HepG2 (cell line): ENCODE results near the gene HOXD3. TPM values are rescaled to one million over a fixed set of nuclear protein-coding genes. Genes with fewer than 3 reads are reported as not detected.

Experiments used
- CBX2 ChIP-seq, 2 experiments: fragments of 200-600 bp in 1 of 2; sonication (generic); formaldehyde crosslinking in 1 of 2; IDR thresholded peaks; 2 replicates each; pipeline versions ENCODE4 v1.7.0 to v1.8.1; 2018 to 2022; ENCODE audit warnings: low read depth in 2 of 2, low read length in 1 of 2, mild to moderate bottlenecking in 1 of 2, missing genetic modification reagents in 1 of 2
- ETV6 ChIP-seq: sonication (generic); formaldehyde crosslinking; conservative IDR thresholded peaks from 2 replicates; pipeline ENCODE4 v1.4.0; 2020; ENCODE audit warnings: missing genetic modification reagents
- EZH2 ChIP-seq: conservative IDR thresholded peaks from 2 replicates; pipeline ENCODE4 v1.6.1; 2012; ENCODE audit warnings: mild to moderate bottlenecking, low read depth, low read length, moderate library complexity
- FIP1L1 ChIP-seq: fragments of 200-400 bp; formaldehyde crosslinking; IDR thresholded peaks from 2 replicates; pipeline ENCODE4 v1.6.1; 2018; ENCODE audit warnings: low read depth, mild to moderate bottlenecking, low read length, moderate library complexity, borderline replicate concordance; ENCODE audit not compliant: insufficient read depth
- MYC ChIP-seq: sonication (generic); formaldehyde crosslinking; IDR thresholded peaks from 2 replicates; pipeline ENCODE4 v1.9.0; 2021; ENCODE audit warnings: missing genetic modification reagents, borderline replicate concordance
- REXO4 ChIP-seq: sonication (generic); formaldehyde crosslinking; IDR thresholded peaks from 2 replicates; pipeline ENCODE4 v1.8.0; 2022; ENCODE audit warnings: missing genetic modification reagents, mild to moderate bottlenecking, borderline replicate concordance
- SOX5 ChIP-seq: IDR thresholded peaks from 2 replicates; pipeline ENCODE4 v1.6.1; 2016; ENCODE audit warnings: borderline replicate concordance
- SP2 ChIP-seq: sonication (generic); formaldehyde crosslinking; IDR thresholded peaks from 2 replicates; pipeline ENCODE4 v1.5.1; 2020; ENCODE audit warnings: mild to moderate bottlenecking, missing genetic modification reagents
- STAG1 ChIP-seq: sonication (generic); formaldehyde crosslinking; IDR thresholded peaks from 2 replicates; pipeline ENCODE4 v1.4.0; 2020; ENCODE audit warnings: missing genetic modification reagents
- ZNF274 ChIP-seq: sonication (generic); formaldehyde crosslinking; IDR thresholded peaks from 2 replicates; pipeline ENCODE4 v1.5.1; 2020; ENCODE audit warnings: mild to moderate bottlenecking, missing genetic modification reagents
- ZNF282 ChIP-seq: fragments of 450-650 bp; IDR thresholded peaks from 2 replicates; pipeline ENCODE4 v1.6.1; 2018; ENCODE audit not compliant: partially characterized antibody
- ZNF3 ChIP-seq: IDR thresholded peaks from 2 replicates; pipeline ENCODE4 v1.7.0; 2017; ENCODE audit warnings: inconsistent platforms
- ZNF607 ChIP-seq: sonication (generic); formaldehyde crosslinking; IDR thresholded peaks from 2 replicates; pipeline ENCODE4 v1.5.1; 2020; ENCODE audit warnings: missing genetic modification reagents, mild to moderate bottlenecking, borderline replicate concordance
- ZNF75D ChIP-seq: sonication (generic); formaldehyde crosslinking; IDR thresholded peaks from 2 replicates; pipeline ENCODE4 v1.8.1; 2023; ENCODE audit warnings: missing genetic modification reagents, mild to moderate bottlenecking, borderline replicate concordance
- ZSCAN9 ChIP-seq: IDR thresholded peaks from 2 replicates; pipeline ENCODE4 v1.6.1; 2016; ENCODE audit warnings: borderline replicate concordance
- polyA plus RNA-seq, 8 experiments: library from polyadenylated mRNA; depleted of rRNA in 3 of 8; stranded (reverse) in 7 of 8; unstranded in 1 of 8; fragments of >200 nt; fragmentation: Illumina TruSeq in 4 of 8; extraction: Trizol in 4 of 8; gene quantifications; 2 replicates each; pipeline versions ENCODE4 v1.2.1 to v1.2.3, GENCODE V29; 2011 to 2016; ENCODE audit warnings: low read depth in 4 of 8, missing spikeins in 1 of 8, mixed read lengths in 1 of 8; ENCODE audit not compliant: insufficient read depth in 1 of 8
- total RNA-seq, 5 experiments: library from RNA; depleted of rRNA; stranded (reverse); fragments of >200 nt; fragmentation: Illumina TruSeq; extraction: Trizol; gene quantifications; 2 replicates each; pipeline ENCODE4 v1.2.3, GENCODE V29; 2016; ENCODE audit warnings: low read depth in 1 of 5
- TF ChIP-seq, protein P1 (sequence below): sonication (generic); formaldehyde crosslinking; IDR thresholded peaks from 2 replicates; pipeline ENCODE4 v1.5.1; 2020; ENCODE audit warnings: mild to moderate bottlenecking, missing genetic modification reagents, moderate library complexity
- TF ChIP-seq, protein P2 (sequence below): sonication (generic); formaldehyde crosslinking; IDR thresholded peaks from 2 replicates; pipeline ENCODE4 v1.4.0; 2020; ENCODE audit warnings: missing genetic modification reagents
- TF ChIP-seq, protein P3 (sequence below): sonication (generic); formaldehyde crosslinking; IDR thresholded peaks from 2 replicates; pipeline ENCODE4 v1.4.0; 2020; ENCODE audit warnings: missing genetic modification reagents

The HOXD3 gene
- total and polyA plus RNA-seq, 2 of the 13 experiments (the other 11 are each of a cell fraction or from before 2014, with no cell fraction given): 0.05 to 0.09 TPM

DNA sequence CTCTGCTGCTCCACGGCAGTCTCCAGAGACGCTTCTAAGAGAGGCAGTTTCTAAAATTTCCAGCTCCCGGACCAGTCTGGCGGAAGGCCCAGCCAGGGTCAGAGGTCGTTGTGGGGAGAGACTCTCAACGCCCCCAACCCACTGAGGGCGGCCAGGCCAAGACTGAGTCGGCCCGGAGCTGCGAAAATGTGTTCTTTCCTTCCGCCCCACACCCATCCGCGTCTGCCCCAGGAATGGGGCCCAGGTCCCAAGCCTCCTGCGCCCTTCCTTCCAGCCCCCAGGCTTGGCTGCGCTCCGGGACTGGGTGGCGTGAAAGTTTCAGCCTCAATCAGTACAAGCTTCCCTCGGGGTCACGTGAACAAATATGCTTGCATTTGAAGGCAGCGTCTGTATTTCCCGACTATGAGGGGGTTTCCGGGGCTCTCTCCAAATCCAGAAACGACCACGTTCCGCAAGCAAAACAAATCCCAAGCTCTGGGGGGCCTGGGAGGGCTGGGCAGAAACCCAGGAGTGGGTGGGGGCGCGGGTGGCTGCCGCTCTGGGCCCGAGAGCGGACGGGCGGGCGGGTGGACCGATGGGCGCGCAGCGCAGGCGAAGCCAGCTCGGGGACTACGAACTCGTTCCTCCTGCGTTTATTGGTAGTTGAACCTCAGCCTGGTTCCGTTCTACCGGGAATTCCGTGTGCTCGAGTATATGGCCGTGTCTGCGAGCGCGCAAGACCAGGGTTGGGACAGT is 3.3 kb downstream of the HOXD3 start (continued):
- TF ChIP-seq SP2 (CRISPR knock-in tag): 0 out of 2 replicates have a peak, but pooled peaks have one; percentile 13
- TF ChIP-seq, protein P1, sequence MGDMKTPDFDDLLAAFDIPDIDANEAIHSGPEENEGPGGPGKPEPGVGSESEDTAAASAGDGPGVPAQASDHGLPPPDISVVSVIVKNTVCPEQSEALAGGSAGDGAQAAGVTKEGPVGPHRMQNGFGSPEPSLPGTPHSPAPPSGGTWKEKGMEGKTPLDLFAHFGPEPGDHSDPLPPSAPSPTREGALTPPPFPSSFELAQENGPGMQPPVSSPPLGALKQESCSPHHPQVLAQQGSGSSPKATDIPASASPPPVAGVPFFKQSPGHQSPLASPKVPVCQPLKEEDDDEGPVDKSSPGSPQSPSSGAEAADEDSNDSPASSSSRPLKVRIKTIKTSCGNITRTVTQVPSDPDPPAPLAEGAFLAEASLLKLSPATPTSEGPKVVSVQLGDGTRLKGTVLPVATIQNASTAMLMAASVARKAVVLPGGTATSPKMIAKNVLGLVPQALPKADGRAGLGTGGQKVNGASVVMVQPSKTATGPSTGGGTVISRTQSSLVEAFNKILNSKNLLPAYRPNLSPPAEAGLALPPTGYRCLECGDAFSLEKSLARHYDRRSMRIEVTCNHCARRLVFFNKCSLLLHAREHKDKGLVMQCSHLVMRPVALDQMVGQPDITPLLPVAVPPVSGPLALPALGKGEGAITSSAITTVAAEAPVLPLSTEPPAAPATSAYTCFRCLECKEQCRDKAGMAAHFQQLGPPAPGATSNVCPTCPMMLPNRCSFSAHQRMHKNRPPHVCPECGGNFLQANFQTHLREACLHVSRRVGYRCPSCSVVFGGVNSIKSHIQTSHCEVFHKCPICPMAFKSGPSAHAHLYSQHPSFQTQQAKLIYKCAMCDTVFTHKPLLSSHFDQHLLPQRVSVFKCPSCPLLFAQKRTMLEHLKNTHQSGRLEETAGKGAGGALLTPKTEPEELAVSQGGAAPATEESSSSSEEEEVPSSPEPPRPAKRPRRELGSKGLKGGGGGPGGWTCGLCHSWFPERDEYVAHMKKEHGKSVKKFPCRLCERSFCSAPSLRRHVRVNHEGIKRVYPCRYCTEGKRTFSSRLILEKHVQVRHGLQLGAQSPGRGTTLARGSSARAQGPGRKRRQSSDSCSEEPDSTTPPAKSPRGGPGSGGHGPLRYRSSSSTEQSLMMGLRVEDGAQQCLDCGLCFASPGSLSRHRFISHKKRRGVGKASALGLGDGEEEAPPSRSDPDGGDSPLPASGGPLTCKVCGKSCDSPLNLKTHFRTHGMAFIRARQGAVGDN (CRISPR knock-in tag): peak; percentile 3; the same call in 1 of the 2 replicates
- TF ChIP-seq, protein P2, sequence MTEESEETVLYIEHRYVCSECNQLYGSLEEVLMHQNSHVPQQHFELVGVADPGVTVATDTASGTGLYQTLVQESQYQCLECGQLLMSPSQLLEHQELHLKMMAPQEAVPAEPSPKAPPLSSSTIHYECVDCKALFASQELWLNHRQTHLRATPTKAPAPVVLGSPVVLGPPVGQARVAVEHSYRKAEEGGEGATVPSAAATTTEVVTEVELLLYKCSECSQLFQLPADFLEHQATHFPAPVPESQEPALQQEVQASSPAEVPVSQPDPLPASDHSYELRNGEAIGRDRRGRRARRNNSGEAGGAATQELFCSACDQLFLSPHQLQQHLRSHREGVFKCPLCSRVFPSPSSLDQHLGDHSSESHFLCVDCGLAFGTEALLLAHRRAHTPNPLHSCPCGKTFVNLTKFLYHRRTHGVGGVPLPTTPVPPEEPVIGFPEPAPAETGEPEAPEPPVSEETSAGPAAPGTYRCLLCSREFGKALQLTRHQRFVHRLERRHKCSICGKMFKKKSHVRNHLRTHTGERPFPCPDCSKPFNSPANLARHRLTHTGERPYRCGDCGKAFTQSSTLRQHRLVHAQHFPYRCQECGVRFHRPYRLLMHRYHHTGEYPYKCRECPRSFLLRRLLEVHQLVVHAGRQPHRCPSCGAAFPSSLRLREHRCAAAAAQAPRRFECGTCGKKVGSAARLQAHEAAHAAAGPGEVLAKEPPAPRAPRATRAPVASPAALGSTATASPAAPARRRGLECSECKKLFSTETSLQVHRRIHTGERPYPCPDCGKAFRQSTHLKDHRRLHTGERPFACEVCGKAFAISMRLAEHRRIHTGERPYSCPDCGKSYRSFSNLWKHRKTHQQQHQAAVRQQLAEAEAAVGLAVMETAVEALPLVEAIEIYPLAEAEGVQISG: no peak
- TF ChIP-seq SOX5 (CRISPR knock-in tag): no peak
- no peak for TF ChIP-seq FIP1L1
- TF ChIP-seq ETV6 (CRISPR knock-in tag): no peak
- no peak for TF ChIP-seq ZNF282
- TF ChIP-seq MYC (CRISPR knock-in tag): no peak
- TF ChIP-seq STAG1: no peak
- TF ChIP-seq ZNF75D (CRISPR knock-in tag): no peak
- TF ChIP-seq EZH2: peak; percentile 21; the same call in 1 of the 2 replicates
- TF ChIP-seq ZNF607 (CRISPR knock-in tag): peak; percentile 51; the same call in 1 of the 2 replicates
- no peak for TF ChIP-seq ZNF274 (CRISPR knock-in tag)
- TF ChIP-seq ZNF3 (CRISPR knock-in tag): no peak
- TF ChIP-seq, protein P3, sequence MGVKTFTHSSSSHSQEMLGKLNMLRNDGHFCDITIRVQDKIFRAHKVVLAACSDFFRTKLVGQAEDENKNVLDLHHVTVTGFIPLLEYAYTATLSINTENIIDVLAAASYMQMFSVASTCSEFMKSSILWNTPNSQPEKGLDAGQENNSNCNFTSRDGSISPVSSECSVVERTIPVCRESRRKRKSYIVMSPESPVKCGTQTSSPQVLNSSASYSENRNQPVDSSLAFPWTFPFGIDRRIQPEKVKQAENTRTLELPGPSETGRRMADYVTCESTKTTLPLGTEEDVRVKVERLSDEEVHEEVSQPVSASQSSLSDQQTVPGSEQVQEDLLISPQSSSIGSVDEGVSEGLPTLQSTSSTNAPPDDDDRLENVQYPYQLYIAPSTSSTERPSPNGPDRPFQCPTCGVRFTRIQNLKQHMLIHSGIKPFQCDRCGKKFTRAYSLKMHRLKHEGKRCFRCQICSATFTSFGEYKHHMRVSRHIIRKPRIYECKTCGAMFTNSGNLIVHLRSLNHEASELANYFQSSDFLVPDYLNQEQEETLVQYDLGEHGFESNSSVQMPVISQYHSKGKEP: no peak
- no peak for TF ChIP-seq ZSCAN9 (CRISPR knock-in tag)
- TF ChIP-seq CBX2 (IDR thresholded peaks at IDR 0.05; ENCODE audit: low read depth, low read length): no peak
- TF ChIP-seq CBX2 (CRISPR knock-in tag; IDR thresholded peaks at IDR 0.05; ENCODE audit: low read depth): peak; percentile 21; the same call in 1 of the 2 replicates
- TF ChIP-seq REXO4 (CRISPR knock-in tag): no peak
